ENCODE data around the gene PARN. TPM values are rescaled to one million over a fixed set of nuclear protein-coding genes. Genes with fewer than 3 reads are reported as not detected.

The PARN gene
- total RNA-seq, 1 donor from 2014 or later: 25.2 TPM

GRCh38 chr16:14448879-14449278, 181.2 kb downstream of the PARN start:
- no peak for TF ChIP-seq CTCF (IDR thresholded peaks at IDR 0.05; ENCODE audit: unreplicated experiment)
- Mint-ChIP-seq H3K9me3 (ENCODE audit: unreplicated experiment) (no peaks in the 10 kb centered on the region), H3K4me3 (ENCODE audit: unreplicated experiment) (no peak overlapping the region), H3K4me1 (ENCODE audit: unreplicated experiment) (peaks cover 13% of the 10 kb centered on the region), H3K27ac (ENCODE audit: unreplicated experiment) (no peak overlapping the region), H3K27me3 (ENCODE audit: unreplicated experiment) (peaks cover 4% of the 10 kb centered on the region), H3K36me3 (ENCODE audit: low read depth, unreplicated experiment) (no peaks in the 10 kb centered on the region)
- no peak for DNase-seq (ENCODE audit: low spot score)

GRCh38 chr16:14447783-14448182, 182.3 kb downstream of the PARN start:
- Mint-ChIP-seq H3K36me3 (ENCODE audit: low read depth, unreplicated experiment) (no peaks in the 10 kb centered on the region), H3K4me3 (ENCODE audit: unreplicated experiment) (no peak overlapping the region), H3K4me1 (ENCODE audit: unreplicated experiment) (peaks cover 13% of the 10 kb centered on the region), H3K27ac (ENCODE audit: unreplicated experiment) (no peak overlapping the region), H3K9me3 (ENCODE audit: unreplicated experiment) (no peaks in the 10 kb centered on the region), H3K27me3 (ENCODE audit: unreplicated experiment) (peaks cover 6% of the 10 kb centered on the region)
- no peak for DNase-seq (ENCODE audit: low spot score)
- TF ChIP-seq CTCF (IDR thresholded peaks at IDR 0.05; ENCODE audit: unreplicated experiment): no peak

- no peak for DNase-seq (ENCODE audit: low spot score)
- Mint-ChIP-seq H3K9me3 (ENCODE audit: unreplicated experiment) (no peaks in the 10 kb centered on the region), H3K27me3 (ENCODE audit: unreplicated experiment) (peaks cover 6% of the 10 kb centered on the region), H3K4me3 (ENCODE audit: unreplicated experiment) (peak overlapping the region; percentile 19), H3K4me1 (ENCODE audit: unreplicated experiment) (peaks cover 15% of the 10 kb centered on the region), H3K27ac (ENCODE audit: unreplicated experiment) (peak overlapping the region; percentile 73), H3K36me3 (ENCODE audit: low read depth, unreplicated experiment) (no peaks in the 10 kb centered on the region)
- no peak for TF ChIP-seq CTCF (IDR thresholded peaks at IDR 0.05; ENCODE audit: unreplicated experiment)
Observed at GRCh38 chr16:14446796-14447195, 183.3 kb downstream of the PARN start.

- peaks cover 6% of the 10 kb centered on the region for H3K27me3 Mint-ChIP-seq (ENCODE audit: unreplicated experiment)
- no peak for TF ChIP-seq CTCF (IDR thresholded peaks at IDR 0.05; ENCODE audit: unreplicated experiment)
- H3K4me1 Mint-ChIP-seq (ENCODE audit: unreplicated experiment): peaks cover 20% of the 10 kb centered on the region
- H3K36me3 Mint-ChIP-seq (ENCODE audit: low read depth, unreplicated experiment): no peaks in the 10 kb centered on the region
- no peak overlapping the region for H3K27ac Mint-ChIP-seq (ENCODE audit: unreplicated experiment)
- no peaks in the 10 kb centered on the region for H3K9me3 Mint-ChIP-seq (ENCODE audit: unreplicated experiment)
- H3K4me3 Mint-ChIP-seq (ENCODE audit: unreplicated experiment): no peak overlapping the region
- no peak for DNase-seq (ENCODE audit: low spot score)
Observed at GRCh38 chr16:14445937-14446715, 183.9 kb downstream of the PARN start.

Data from endothelial cell (in vitro differentiated cells).